HL-60 (cell line): Measurements from ENCODE around the gene KCNH2.

Experiments used
- DNase-seq, 2 experiments: peaks; one replicate each; pipeline ENCODE4 v3.0.0-alpha.2; 2010 to 2020; ENCODE audit warnings: low read depth in 1 of 2, low spot score in 1 of 2
- H3K27ac ChIP-seq: fragments of 250-450 bp; sonication (Bioruptor Pico); replicated peaks from 2 replicates; pipeline ENCODE4 v1.5.1; 2020; ENCODE audit warnings: mild to moderate bottlenecking, moderate library complexity
- H3K27me3 ChIP-seq: fragments of 250-450 bp; sonication (Bioruptor Pico); 2 replicates; pipeline ENCODE4 v1.5.1; 2021; ENCODE audit warnings: mild to moderate bottlenecking, moderate library complexity; ENCODE audit not compliant: insufficient read depth, poor library complexity, severe bottlenecking
- H3K4me3 ChIP-seq: replicated peaks from 2 replicates; pipeline ENCODE4 v1.5.1; 2011; ENCODE audit warnings: mild to moderate bottlenecking, control low read depth, low read length; ENCODE audit not compliant: insufficient read depth
- GABPA ChIP-seq: IDR thresholded peaks from 2 replicates; pipeline ENCODE4 v1.6.1; 2012; ENCODE audit warnings: low read depth
- POLR2AphosphoS5 ChIP-seq: IDR thresholded peaks from 2 replicates; pipeline ENCODE4 v1.6.1; 2012; ENCODE audit warnings: low read depth
- REST ChIP-seq: IDR thresholded peaks from 2 replicates; pipeline ENCODE4 v1.6.1; 2012; ENCODE audit warnings: low read depth; ENCODE audit not compliant: insufficient replicate concordance
- SPI1 ChIP-seq: IDR thresholded peaks from 2 replicates; pipeline ENCODE4 v1.6.1; 2012; ENCODE audit warnings: low read depth, mild to moderate bottlenecking, borderline replicate concordance
- TF ChIP-seq, protein P1 (sequence below): IDR thresholded peaks from one replicate; pipeline ENCODE4 v1.5.1; 2011; ENCODE audit warnings: low read length, control low read depth, inconsistent platforms; ENCODE audit not compliant: insufficient read depth

Gene KCNH2

DNA sequence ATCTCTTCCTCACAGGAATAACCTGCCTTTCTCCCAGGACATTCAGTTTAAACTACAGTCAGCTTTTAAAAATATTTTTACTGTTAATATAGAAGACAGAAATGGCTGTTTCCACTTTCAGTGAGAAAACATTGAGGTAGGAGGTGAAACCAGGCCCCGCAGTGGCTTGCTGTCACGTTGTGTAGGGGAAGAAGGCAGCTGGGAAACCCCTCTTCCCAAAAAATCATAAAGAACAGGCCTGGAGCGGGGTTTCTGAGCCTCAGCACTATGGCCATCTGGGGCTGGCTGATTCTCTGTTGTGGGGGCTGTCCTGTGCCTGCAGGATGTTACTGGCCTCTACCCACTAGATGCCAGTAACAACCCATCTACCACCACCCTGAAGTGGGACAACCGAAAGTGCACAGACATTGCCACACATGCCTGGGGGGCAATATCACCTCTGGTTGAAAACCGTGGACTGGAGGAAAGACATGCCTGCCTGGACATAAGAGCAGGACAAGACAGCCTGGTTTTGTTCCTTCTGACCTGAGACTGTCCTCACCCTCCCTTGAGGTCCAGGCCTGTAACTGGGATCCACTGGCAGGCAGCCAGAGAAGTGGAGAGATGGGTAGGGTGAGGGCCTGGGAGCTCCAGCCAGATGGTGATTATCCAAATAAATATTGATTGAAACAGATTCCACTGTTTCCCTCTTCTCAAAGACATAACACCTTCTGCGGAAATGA lies 43.9 kb downstream of the KCNH2 start:
- no peaks in the 10 kb centered on the region for H3K27me3 ChIP-seq
- DNase-seq: no peak
- no peak overlapping the region for H3K4me3 ChIP-seq
- no peak overlapping the region for H3K27ac ChIP-seq
- TF ChIP-seq, protein P1, sequence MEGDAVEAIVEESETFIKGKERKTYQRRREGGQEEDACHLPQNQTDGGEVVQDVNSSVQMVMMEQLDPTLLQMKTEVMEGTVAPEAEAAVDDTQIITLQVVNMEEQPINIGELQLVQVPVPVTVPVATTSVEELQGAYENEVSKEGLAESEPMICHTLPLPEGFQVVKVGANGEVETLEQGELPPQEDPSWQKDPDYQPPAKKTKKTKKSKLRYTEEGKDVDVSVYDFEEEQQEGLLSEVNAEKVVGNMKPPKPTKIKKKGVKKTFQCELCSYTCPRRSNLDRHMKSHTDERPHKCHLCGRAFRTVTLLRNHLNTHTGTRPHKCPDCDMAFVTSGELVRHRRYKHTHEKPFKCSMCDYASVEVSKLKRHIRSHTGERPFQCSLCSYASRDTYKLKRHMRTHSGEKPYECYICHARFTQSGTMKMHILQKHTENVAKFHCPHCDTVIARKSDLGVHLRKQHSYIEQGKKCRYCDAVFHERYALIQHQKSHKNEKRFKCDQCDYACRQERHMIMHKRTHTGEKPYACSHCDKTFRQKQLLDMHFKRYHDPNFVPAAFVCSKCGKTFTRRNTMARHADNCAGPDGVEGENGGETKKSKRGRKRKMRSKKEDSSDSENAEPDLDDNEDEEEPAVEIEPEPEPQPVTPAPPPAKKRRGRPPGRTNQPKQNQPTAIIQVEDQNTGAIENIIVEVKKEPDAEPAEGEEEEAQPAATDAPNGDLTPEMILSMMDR: no peak
- TF ChIP-seq POLR2AphosphoS5 (no peak), GABPA (no peak), REST (no peak), SPI1 (no peak)

DNA sequence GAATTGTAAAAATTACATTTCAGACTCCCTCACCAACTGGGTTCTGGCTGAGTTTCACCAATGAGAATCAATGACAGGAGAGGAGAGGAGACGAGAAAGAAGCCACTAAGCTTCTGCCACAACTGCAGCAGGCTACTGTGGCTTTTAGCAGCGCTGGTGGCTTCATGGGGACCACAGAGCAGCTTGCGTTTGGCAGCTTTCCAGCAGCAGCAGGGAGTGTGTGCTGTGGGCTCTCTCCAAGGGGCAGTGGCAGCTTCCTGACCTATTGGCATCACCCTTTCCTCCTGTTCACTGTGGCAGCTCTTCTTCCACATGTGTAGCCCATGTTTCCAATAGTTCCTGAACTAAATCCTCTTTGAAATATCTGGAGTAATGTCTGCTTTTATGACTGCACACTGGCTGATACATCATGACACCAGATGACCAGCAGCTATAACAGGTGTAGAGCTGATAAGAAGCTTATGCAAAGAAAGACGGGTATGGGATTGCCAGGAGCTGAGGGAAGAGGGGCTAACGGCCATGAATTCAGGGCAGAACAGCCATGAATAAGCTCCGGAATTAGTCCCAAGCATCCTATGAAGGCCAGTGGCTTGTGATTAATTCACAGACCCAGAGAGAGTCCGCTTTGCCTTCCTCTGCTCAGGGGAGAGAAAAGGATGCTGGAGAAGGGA lies 46.8 kb downstream of the KCNH2 start:
- Histone ChIP-seq H3K27me3 (no peaks in the 10 kb centered on the region), H3K27ac (no peak overlapping the region), H3K4me3 (no peak overlapping the region)
- DNase-seq: peak in 1 of 2 experiments; percentile 43
- TF ChIP-seq SPI1: no peak
- TF ChIP-seq REST: no peak
- TF ChIP-seq POLR2AphosphoS5: no peak
- TF ChIP-seq, protein P1: no peak
- no peak for TF ChIP-seq GABPA

GRCh38 chr7:150928541-150928940 lies 49.6 kb downstream of the KCNH2 start:
- no peaks in the 10 kb centered on the region for H3K27me3 ChIP-seq
- TF ChIP-seq POLR2AphosphoS5 (no peak), REST (no peak), SPI1 (no peak), GABPA (no peak)
- TF ChIP-seq, protein P1: no peak
- H3K27ac ChIP-seq: no peak overlapping the region
- no peak for DNase-seq
- no peak overlapping the region for H3K4me3 ChIP-seq
